GM21390 (cell line): ENCODE measurements around the gene TRIM52.

Experiments used
- ATAC-seq: cut with Tn5 transposase; IDR thresholded peaks from one replicate; pipeline ENCODE4 v1.9.1; 2021; ENCODE audit not compliant: unreplicated experiment

TRIM52 gene

GRCh38 chr5:181259283-181259682 lies 1.7 kb downstream of the TRIM52 start:
- no peak for ATAC-seq

- no peak for ATAC-seq
These were observed 2.4 kb downstream of the TRIM52 start for GRCh38 chr5:181258576-181258975.

GRCh38 chr5:181255836-181256578 lies 4.9 kb downstream of the TRIM52 start:
- ATAC-seq = no peak

- ATAC-seq = no peak
These were observed 5.7 kb downstream of the TRIM52 start for GRCh38 chr5:181255276-181255675.

GRCh38 chr5:181248277-181248676 lies 12.7 kb downstream of the TRIM52 start:
- ATAC-seq = no peak

GRCh38 chr5:181246276-181247049 lies 14.5 kb downstream of the TRIM52 start:
- ATAC-seq = peak; percentile 45

GRCh38 chr5:181245427-181246275 lies 15.3 kb downstream of the TRIM52 start:
- ATAC-seq = peak; percentile 1

- peak; percentile 60 for ATAC-seq
These were observed 17.2 kb downstream of the TRIM52 start, which contains the start of gene RACK1 for GRCh38 chr5:181243564-181244343. Gene RACK1 (minus strand): TSS chr5:181243906. CDS start chr5:181243800, 106 bp downstream.

GRCh38 chr5:181243018-181243563 lies 17.9 kb downstream of the TRIM52 start:
- no peak for ATAC-seq

- ATAC-seq = no peak
These were observed 18.9 kb downstream of the TRIM52 start for GRCh38 chr5:181242031-181242451.

GRCh38 chr5:181241393-181241975 lies 19.5 kb downstream of the TRIM52 start:
- no peak for ATAC-seq

GRCh38 chr5:181239062-181239663 lies 21.8 kb downstream of the TRIM52 start:
- ATAC-seq = no peak

GRCh38 chr5:181237729-181238385 lies 23.1 kb downstream of the TRIM52 start:
- ATAC-seq = no peak

GRCh38 chr5:181236954-181237641 lies 23.8 kb downstream of the TRIM52 start:
- ATAC-seq = no peak

- ATAC-seq = no peak
These were observed 24.5 kb downstream of the TRIM52 start for GRCh38 chr5:181236471-181236870.

- no peak for ATAC-seq
These were observed 25.1 kb downstream of the TRIM52 start for GRCh38 chr5:181235689-181236366.

- no peak for ATAC-seq
These were observed 25.6 kb downstream of the TRIM52 start for GRCh38 chr5:181235323-181235688.
